Trophoblast cell (in vitro differentiated cells and primary cell): ENCODE data around the gene DLG2.

Experiments used
- DNase-seq, 2 donors: peaks; one replicate each; pipeline ENCODE4 v3.0.0-alpha.2; 2016
- H2AFZ ChIP-seq: 2 replicates; pipeline ENCODE4 v1.6.1; 2013; ENCODE audit warnings: low read length, moderate library complexity, mild to moderate bottlenecking; ENCODE audit not compliant: insufficient read depth, poor library complexity
- H2AK5ac ChIP-seq: 2 replicates; pipeline ENCODE4 v1.6.1; 2013; ENCODE audit warnings: mild to moderate bottlenecking, low read length
- H2BK120ac ChIP-seq: 2 replicates; pipeline ENCODE4 v1.6.1; 2013; ENCODE audit warnings: low read length, mild to moderate bottlenecking, moderate library complexity; ENCODE audit not compliant: insufficient read depth, poor library complexity
- H2BK12ac ChIP-seq: 2 replicates; pipeline ENCODE4 v1.6.1; 2013; ENCODE audit warnings: mild to moderate bottlenecking, low read length, moderate library complexity
- H2BK5ac ChIP-seq: 2 replicates; pipeline ENCODE4 v1.6.1; 2013; ENCODE audit warnings: low read length, low read depth, moderate library complexity, mild to moderate bottlenecking; ENCODE audit not compliant: poor library complexity
- H3K14ac ChIP-seq: 2 replicates; pipeline ENCODE4 v1.6.1; 2013; ENCODE audit warnings: mild to moderate bottlenecking, low read length
- H3K18ac ChIP-seq: 2 replicates; pipeline ENCODE4 v1.6.1; 2013; ENCODE audit warnings: mild to moderate bottlenecking, low read length
- H3K23ac ChIP-seq: 2 replicates; pipeline ENCODE4 v1.6.1; 2013; ENCODE audit warnings: low read length
- H3K27ac ChIP-seq: 2 replicates; pipeline ENCODE4 v1.5.1; 2013; ENCODE audit warnings: low read depth, mild to moderate bottlenecking, inconsistent platforms, low read length, moderate library complexity
- H3K27me3 ChIP-seq: 2 replicates; pipeline ENCODE4 v1.6.1; 2013; ENCODE audit warnings: inconsistent platforms, mild to moderate bottlenecking, low read length, moderate library complexity; ENCODE audit not compliant: insufficient read depth
- H3K36me3 ChIP-seq, 2 experiments: 1 replicate in 1 of 2; 2 replicates in 1 of 2; pipeline ENCODE4 v1.6.1; 2013; ENCODE audit warnings: low read length in 2 of 2, mild to moderate bottlenecking in 2 of 2, moderate library complexity in 1 of 2; ENCODE audit not compliant: insufficient read depth in 2 of 2, control insufficient read depth in 1 of 2
- H3K4ac ChIP-seq: 2 replicates; pipeline ENCODE4 v1.6.1; 2013; ENCODE audit warnings: low read depth, mild to moderate bottlenecking, low read length, moderate library complexity
- H3K4me1 ChIP-seq, 2 experiments: 1 replicate in 1 of 2; 2 replicates in 1 of 2; pipeline ENCODE4 v1.6.1; 2013; ENCODE audit warnings: low read length in 2 of 2, mild to moderate bottlenecking in 2 of 2, moderate library complexity in 1 of 2; ENCODE audit not compliant: insufficient read depth in 2 of 2, control insufficient read depth in 1 of 2
- H3K4me2 ChIP-seq: 2 replicates; pipeline ENCODE4 v1.6.1; 2013; ENCODE audit warnings: inconsistent platforms, mild to moderate bottlenecking, low read length, moderate library complexity
- H3K4me3 ChIP-seq: 2 replicates; pipeline ENCODE4 v1.5.1; 2013; ENCODE audit warnings: mild to moderate bottlenecking, low read depth, low read length, inconsistent platforms
- H3K79me1 ChIP-seq: one replicate; pipeline ENCODE4 v1.6.1; 2013; ENCODE audit warnings: low read length
- H3K79me2 ChIP-seq: 2 replicates; pipeline ENCODE4 v1.6.1; 2013; ENCODE audit warnings: low read length, mild to moderate bottlenecking; ENCODE audit not compliant: control insufficient read depth, insufficient read depth, poor library complexity
- H3K9ac ChIP-seq: 2 replicates; pipeline ENCODE4 v1.6.1; 2013; ENCODE audit warnings: mild to moderate bottlenecking, low read length
- H3K9me3 ChIP-seq: 2 replicates; pipeline ENCODE4 v1.6.1; 2013; ENCODE audit warnings: low read depth, mild to moderate bottlenecking, control low read depth, inconsistent platforms, low read length; ENCODE audit not compliant: insufficient read depth
- H4K12ac ChIP-seq: 2 replicates; pipeline ENCODE4 v1.6.1; 2013; ENCODE audit warnings: low read depth, mild to moderate bottlenecking, low read length, moderate library complexity
- H4K8ac ChIP-seq: 2 replicates; pipeline ENCODE4 v1.6.1; 2013; ENCODE audit warnings: low read depth, mild to moderate bottlenecking, low read length, moderate library complexity
- H4K91ac ChIP-seq: one replicate; pipeline ENCODE4 v1.6.1; 2013; ENCODE audit warnings: low read depth, mild to moderate bottlenecking, low read length, moderate library complexity
- WGBS: extraction: QIAGEN DNeasy Blood & Tissue Kit; methylation state at CpG from one replicate; pipeline ENCODE4 v1.1.7; 2013; ENCODE audit warnings: missing lambda C conversion rate; ENCODE audit not compliant: insufficient read length, insufficient coverage; ENCODE audit errors: extremely low coverage; 5-methylcytosine and 5-hydroxymethylcytosine counted together

DLG2 gene

GRCh38 chr11:85663753-85664614, 36.8 kb upstream of the DLG2 start:
- Histone ChIP-seq H2AFZ (no peak overlapping the region), H2BK120ac (peak overlapping the region; percentile 89), H3K4me2 (peak overlapping the region; percentile 89), H3K36me3 (no peaks in the 10 kb centered on the region), H3K79me1 (peaks cover 11% of the 10 kb centered on the region), H3K27ac (peak overlapping the region; percentile 92), H2BK5ac (peak overlapping the region; percentile 74), H3K14ac (peak overlapping the region; percentile 93), H4K12ac (peak overlapping the region; percentile 92), H3K18ac (peak overlapping the region; percentile 19), H3K27me3 (no peaks in the 10 kb centered on the region), H2AK5ac (peak overlapping the region; percentile 88), H3K23ac (no peak overlapping the region), H3K9ac (peak overlapping the region; percentile 98), H2BK12ac (peak overlapping the region; percentile 10), H4K8ac (peak overlapping the region; percentile 67), H3K9me3 (no peaks in the 10 kb centered on the region), H4K91ac (peak overlapping the region; percentile 67), H3K4me3 (peak overlapping the region; percentile 94), H3K79me2 (peaks cover 17% of the 10 kb centered on the region), H3K4ac (peak overlapping the region; percentile 98), H3K4me1 (no peaks in the 10 kb centered on the region)
- DNase-seq, result peak; percentile 71 to 80
- WGBS, result no CpG with 5 or more reads among the region's 73 CpGs

GRCh38 chr11:85663080-85663752, 36.1 kb upstream of the DLG2 start:
- Histone ChIP-seq H2BK120ac (no peak overlapping the region), H2AK5ac (no peak overlapping the region), H2BK12ac (no peak overlapping the region), H4K8ac (no peak overlapping the region), H3K36me3 (no peaks in the 10 kb centered on the region), H4K12ac (no peak overlapping the region), H3K4me1 (no peaks in the 10 kb centered on the region), H2AFZ (no peak overlapping the region), H3K14ac (no peak overlapping the region), H3K79me2 (peaks cover 17% of the 10 kb centered on the region), H3K79me1 (peaks cover 11% of the 10 kb centered on the region), H3K4ac (peak overlapping the region; percentile 98), H3K18ac (no peak overlapping the region), H3K9ac (peak overlapping the region; percentile 98), H3K27me3 (no peaks in the 10 kb centered on the region), H3K27ac (no peak overlapping the region), H4K91ac (no peak overlapping the region), H3K23ac (peak overlapping the region; percentile 11), H3K4me3 (peak overlapping the region; percentile 94), H2BK5ac (no peak overlapping the region), H3K4me2 (peak overlapping the region; percentile 89), H3K9me3 (no peaks in the 10 kb centered on the region)
- WGBS, result no CpG with 5 or more reads among the region's 10 CpGs
- DNase-seq, result no peak

- no peak overlapping the region for H2BK120ac ChIP-seq
- no peak overlapping the region for H2BK5ac ChIP-seq
- H2AK5ac ChIP-seq, result no peak overlapping the region
- peak overlapping the region; percentile 97 for H3K4ac ChIP-seq
- H3K4me1 ChIP-seq, result no peaks in the 10 kb centered on the region
- H3K4me3 ChIP-seq, result no peak overlapping the region
- no peak overlapping the region for H3K23ac ChIP-seq
- no peak overlapping the region for H3K27ac ChIP-seq
- no peaks in the 10 kb centered on the region for H3K27me3 ChIP-seq
- no peak overlapping the region for H4K12ac ChIP-seq
- H3K36me3 ChIP-seq, result peaks cover 0 to 1% of the 10 kb centered on the region in 2 experiments
- H3K18ac ChIP-seq, result no peak overlapping the region
- peak overlapping the region; percentile 47 for H3K4me2 ChIP-seq
- no peak overlapping the region for H4K8ac ChIP-seq
- no peak overlapping the region for H2AFZ ChIP-seq
- no peak overlapping the region for H3K9ac ChIP-seq
- H3K79me1 ChIP-seq, result peaks cover 11% of the 10 kb centered on the region
- no peak overlapping the region for H2BK12ac ChIP-seq
- H4K91ac ChIP-seq, result no peak overlapping the region
- no peak overlapping the region for H3K14ac ChIP-seq
- no peak for DNase-seq
- peaks cover 17% of the 10 kb centered on the region for H3K79me2 ChIP-seq
- H3K9me3 ChIP-seq, result no peaks in the 10 kb centered on the region
- no CpG with 5 or more reads among the region's 4 CpGs for WGBS
These were observed 35.0 kb upstream of the DLG2 start for GRCh38 chr11:85661972-85662664.

DNA sequence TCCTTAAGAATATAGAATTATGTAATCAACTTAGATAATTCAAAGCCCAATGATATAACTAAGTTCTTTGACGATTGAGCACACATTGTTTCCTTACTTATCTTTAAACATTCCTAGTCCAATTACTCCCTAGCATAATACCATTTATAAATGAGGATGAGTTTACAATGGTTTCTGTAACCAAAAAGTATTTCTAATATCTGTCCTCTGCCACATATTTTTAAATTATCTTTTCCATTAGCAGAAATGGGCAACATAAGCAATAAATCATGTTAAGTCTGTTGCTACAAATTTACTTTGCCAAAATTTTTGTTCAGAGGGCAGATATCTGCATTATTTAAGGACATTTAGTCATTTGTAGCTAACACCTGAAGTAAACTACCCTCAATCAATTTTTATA, 31.0 kb upstream of the DLG2 start:
- H2AFZ ChIP-seq, result no peak overlapping the region
- H4K8ac ChIP-seq, result no peak overlapping the region
- H3K9me3 ChIP-seq, result no peaks in the 10 kb centered on the region
- H3K79me1 ChIP-seq, result no peaks in the 10 kb centered on the region
- no CpG with 5 or more reads among the region's 1 CpG for WGBS
- no peak overlapping the region for H3K4me2 ChIP-seq
- H2BK120ac ChIP-seq, result no peak overlapping the region
- H3K79me2 ChIP-seq, result peaks cover 3% of the 10 kb centered on the region
- no peak for DNase-seq
- H3K27ac ChIP-seq, result no peak overlapping the region
- H3K14ac ChIP-seq, result no peak overlapping the region
- no peak overlapping the region for H3K4me3 ChIP-seq
- no peak overlapping the region for H3K18ac ChIP-seq
- no peak overlapping the region for H2AK5ac ChIP-seq
- no peak overlapping the region for H2BK12ac ChIP-seq
- no peaks in the 10 kb centered on the region for H3K4me1 ChIP-seq
- no peak overlapping the region for H3K23ac ChIP-seq
- H3K9ac ChIP-seq, result no peak overlapping the region
- H4K91ac ChIP-seq, result no peak overlapping the region
- H4K12ac ChIP-seq, result no peak overlapping the region
- H3K4ac ChIP-seq, result no peak overlapping the region
- no peaks in the 10 kb centered on the region for H3K27me3 ChIP-seq
- no peak overlapping the region for H2BK5ac ChIP-seq
- peaks cover 0 to 4% of the 10 kb centered on the region in 2 experiments for H3K36me3 ChIP-seq
